Measurements from ENCODE around the gene SPRYD3.

SPRYD3 gene

DNA sequence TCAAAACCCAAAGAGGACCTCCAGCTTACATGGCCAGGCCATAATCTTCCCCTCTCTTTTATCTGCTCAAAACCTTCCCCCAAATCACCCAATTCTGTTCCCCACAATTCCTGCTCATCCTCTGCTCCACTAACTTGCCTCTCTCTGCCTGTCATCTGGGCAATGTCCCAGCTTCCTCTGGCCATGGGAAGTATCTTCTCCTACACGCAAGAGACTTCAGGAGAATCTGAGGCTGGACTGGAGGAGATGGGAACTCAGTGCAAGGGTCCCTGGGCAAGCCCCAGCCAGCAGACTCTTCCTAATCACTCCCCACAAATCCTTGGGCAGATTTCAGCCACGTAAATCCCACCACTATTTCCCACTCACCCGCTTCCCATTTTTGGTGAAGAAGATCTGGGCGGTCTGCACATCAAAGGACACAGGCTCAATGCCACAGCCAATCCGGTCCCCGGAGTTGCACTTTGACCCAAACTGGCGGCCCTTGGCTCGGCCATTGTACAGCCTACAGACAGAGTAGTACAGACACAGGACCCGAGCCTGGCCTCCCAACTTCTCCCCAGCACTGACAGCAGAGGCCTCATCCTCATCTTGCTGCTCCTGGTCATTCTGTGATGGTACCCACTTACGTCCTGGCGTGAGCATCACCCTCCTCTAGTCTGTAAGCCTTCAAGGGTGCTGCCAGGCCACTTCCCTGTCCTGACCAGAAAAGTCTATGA, 4.7 kb downstream of the SPRYD3 start:
- Histone ChIP-seq H3K36me3 (peaks cover 15% of the 10 kb centered on the region), H3K27me3 (ENCODE audit: insufficient read depth, low read depth, severe bottlenecking) (no peaks in the 10 kb centered on the region), H3K4me3 (ENCODE audit: low read depth, low read length) (no peak overlapping the region), H3K9me3 (ENCODE audit: severe bottlenecking) (no peaks in the 10 kb centered on the region), H3K27ac (no peak overlapping the region)
- no peak for DNase-seq
- no peak for TF ChIP-seq CTCF (IDR thresholded peaks at IDR 0.05; ENCODE audit: low read depth, low read length)

- Histone ChIP-seq H3K27ac (no peak overlapping the region), H3K4me3 (ENCODE audit: low read depth, low read length) (no peak overlapping the region), H3K9me3 (ENCODE audit: severe bottlenecking) (no peaks in the 10 kb centered on the region), H3K36me3 (peaks cover 15% of the 10 kb centered on the region), H3K27me3 (ENCODE audit: insufficient read depth, low read depth, severe bottlenecking) (no peaks in the 10 kb centered on the region)
- no peak for DNase-seq
- TF ChIP-seq CTCF (IDR thresholded peaks at IDR 0.05; ENCODE audit: low read depth, low read length), result no peak
Measured at GRCh38 chr12:53073881-53074280, 5.3 kb downstream of the SPRYD3 start.

DNA sequence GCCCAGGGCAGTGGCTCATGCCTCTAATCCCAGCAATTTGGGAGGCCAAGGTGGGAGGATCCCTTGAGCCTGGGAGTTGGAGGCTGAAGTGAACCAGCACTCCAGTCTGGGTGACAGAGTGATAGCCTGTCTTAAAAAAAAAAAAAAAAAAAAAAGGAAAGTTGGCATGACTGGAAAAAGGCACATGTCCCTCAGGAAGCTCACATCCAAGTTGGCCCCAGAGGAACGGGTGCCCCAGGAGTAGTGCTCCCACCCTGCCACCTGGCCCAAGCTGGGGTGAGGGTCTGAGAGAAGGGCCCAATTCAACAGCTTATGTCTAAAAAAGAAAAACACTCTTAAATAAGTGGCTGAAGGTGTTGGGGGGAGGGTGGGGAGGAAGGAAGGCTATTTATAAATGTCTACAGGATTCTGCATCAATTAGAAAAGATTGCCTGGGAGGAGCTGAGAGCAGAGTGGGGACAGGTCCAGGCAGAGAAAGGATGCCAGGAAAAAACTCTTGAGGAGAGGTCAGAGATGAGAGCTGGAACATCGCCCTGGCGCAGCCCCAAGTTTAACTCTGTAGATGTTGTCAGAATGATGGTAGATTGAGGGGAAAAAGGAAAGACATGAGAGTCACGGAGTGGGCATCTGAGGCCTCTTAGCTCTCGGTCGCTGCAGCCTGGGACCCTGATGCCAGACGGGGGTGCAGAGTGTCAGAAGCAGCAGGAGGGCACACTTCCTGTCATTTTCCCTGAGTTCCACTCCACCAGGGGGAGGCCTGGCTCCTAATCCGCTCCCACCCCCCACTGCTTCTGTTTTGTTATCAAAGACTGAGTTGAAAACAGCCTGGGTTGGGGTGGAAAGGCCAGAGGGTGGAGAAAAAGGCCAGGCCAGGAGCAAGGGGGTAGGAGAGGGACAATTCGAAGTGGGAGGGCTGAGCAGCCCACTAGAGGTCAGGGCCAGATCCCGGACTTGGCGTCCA, 7.3 kb downstream of the SPRYD3 start:
- Histone ChIP-seq H3K36me3 (peaks cover 15% of the 10 kb centered on the region), H3K27ac (peak overlapping the region; percentile 33; the same call in 1 of the 2 replicates), H3K27me3 (ENCODE audit: insufficient read depth, low read depth, severe bottlenecking) (no peaks in the 10 kb centered on the region), H3K4me3 (ENCODE audit: low read depth, low read length) (no peak overlapping the region), H3K9me3 (ENCODE audit: severe bottlenecking) (no peaks in the 10 kb centered on the region)
- peak; percentile 59 for DNase-seq
- TF ChIP-seq CTCF (IDR thresholded peaks at IDR 0.05; ENCODE audit: low read depth, low read length), result peak; percentile 33; the same call in 1 of the 2 replicates

- 0 out of 2 replicates have a peak overlapping the region, but pooled peaks have one; percentile 33 for H3K27ac ChIP-seq
- H3K4me3 ChIP-seq (ENCODE audit: low read depth, low read length), result no peak overlapping the region
- no peak for TF ChIP-seq CTCF (IDR thresholded peaks at IDR 0.05; ENCODE audit: low read depth, low read length)
- peak; percentile 66 for DNase-seq
- no peaks in the 10 kb centered on the region for H3K27me3 ChIP-seq (ENCODE audit: insufficient read depth, low read depth, severe bottlenecking)
- H3K9me3 ChIP-seq (ENCODE audit: severe bottlenecking), result no peaks in the 10 kb centered on the region
- peaks cover 11% of the 10 kb centered on the region for H3K36me3 ChIP-seq
Measured at GRCh38 chr12:53070877-53071492, 8.2 kb downstream of the SPRYD3 start.

DNA sequence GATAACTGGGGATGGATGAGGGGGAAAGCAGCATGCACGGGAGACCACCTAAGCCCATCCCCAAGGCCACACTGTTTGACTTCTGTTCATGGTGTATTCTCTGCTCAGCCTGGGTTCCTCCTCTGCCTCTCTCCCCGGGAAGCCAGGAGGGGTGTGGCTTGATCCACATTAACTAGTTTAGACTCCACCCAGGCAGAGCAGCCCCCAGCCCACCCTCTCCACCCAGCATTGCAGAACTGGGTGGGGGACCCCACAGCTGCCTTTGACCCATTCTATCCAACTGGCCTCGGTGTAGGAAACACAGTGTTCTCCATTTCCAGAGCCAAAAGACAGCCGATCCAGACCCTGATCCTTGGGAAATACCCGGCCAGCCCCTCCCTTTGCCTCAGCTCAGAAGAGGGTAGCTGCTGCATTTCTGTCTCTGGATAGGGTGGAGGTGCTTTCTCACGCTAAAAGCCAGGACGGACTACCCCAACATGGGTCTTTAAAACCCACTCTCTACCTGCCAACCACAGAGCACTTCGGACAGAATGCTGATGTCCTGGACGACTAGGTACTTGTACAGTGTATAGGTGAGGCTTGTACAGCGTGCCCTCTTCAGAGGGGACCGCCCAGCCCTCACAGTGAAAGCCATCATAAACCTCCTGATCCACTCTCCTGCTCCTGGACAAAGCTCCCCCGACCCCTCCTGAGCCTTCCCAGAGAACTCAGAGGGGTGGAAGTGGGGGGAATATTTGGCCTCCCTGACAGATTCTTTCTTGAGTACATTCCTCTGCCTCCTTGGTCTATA, 9.4 kb downstream of the SPRYD3 start:
- H3K27me3 ChIP-seq (ENCODE audit: insufficient read depth, low read depth, severe bottlenecking), result no peaks in the 10 kb centered on the region
- no peak for TF ChIP-seq CTCF (IDR thresholded peaks at IDR 0.05; ENCODE audit: low read depth, low read length)
- H3K4me3 ChIP-seq (ENCODE audit: low read depth, low read length), result no peak overlapping the region
- DNase-seq, result no peak
- H3K9me3 ChIP-seq (ENCODE audit: severe bottlenecking), result no peaks in the 10 kb centered on the region
- H3K27ac ChIP-seq, result no peak overlapping the region
- peaks cover 11% of the 10 kb centered on the region for H3K36me3 ChIP-seq
